ENCODE measurements around the gene KCTD2. TPM values are rescaled to one million over a fixed set of nuclear protein-coding genes. Genes with fewer than 3 reads are reported as not detected.

KCTD2 gene
- total RNA-seq, 3 donors from 2014 or later, result 19.1 to 30.0 (median 21.2) TPM

DNA sequence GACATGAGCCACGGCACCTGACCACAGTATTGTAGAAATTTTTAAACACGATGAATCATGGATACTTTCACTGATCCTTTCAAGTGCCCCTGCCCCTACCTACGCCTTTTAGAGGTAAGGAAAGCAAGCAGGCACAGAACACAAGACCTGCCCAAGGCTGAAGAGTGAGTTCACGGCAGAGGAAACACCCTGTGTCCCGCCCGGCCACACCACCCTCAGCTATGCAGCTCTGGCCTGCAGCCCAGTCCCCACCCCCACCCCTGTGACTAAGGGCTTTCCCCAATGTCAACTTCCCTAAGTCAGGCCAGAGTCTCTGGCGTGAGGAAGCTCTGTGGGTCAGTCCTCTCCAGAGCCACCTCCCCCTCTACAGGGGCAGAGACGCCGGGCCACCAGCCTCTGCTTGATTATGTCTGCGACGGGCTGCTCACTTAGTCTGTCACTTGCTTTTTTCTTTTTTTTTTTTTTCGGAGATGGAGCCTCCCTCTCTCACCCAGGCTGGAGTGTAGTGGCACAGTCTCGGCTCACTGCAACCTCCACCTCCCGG lies 49.1 kb downstream of the KCTD2 start:
- peaks cover 51% of the 10 kb centered on the region for H3K4me1 ChIP-seq (ENCODE audit: low read depth)
- peaks cover 3% of the 10 kb centered on the region for H3K36me3 ChIP-seq (ENCODE audit: low read depth)
- TF ChIP-seq CTCF (IDR thresholded peaks at IDR 0.05), result no peak
- no peaks in the 10 kb centered on the region for H3K9me3 ChIP-seq
- DNase-seq (peak; percentile 88 to 90 (median 89)), ATAC-seq (peak; percentile 85)
- intact Hi-C loops (cut with DNase I, micrococcal nuclease), result no loop called here
- H3K4me3 ChIP-seq, result no peak overlapping the region

DNA sequence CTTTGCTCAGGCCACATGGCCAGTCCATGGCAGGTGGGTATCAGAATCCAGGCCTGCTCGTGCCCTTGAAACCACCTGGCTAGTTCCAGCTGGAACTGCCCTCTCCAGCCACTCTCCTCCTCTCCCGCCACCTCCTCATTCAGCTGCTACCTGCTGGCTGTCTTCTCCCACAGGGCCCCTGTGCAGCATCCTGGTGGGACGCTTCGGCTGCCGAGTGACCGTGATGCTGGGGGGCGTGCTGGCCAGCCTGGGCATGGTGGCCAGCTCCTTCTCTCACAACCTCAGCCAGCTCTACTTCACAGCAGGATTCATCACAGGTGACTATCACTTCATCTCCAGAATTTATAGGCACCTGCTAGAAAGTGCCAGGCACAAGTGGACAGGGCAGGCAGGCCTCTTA lies 50.8 kb downstream of the KCTD2 start:
- ATAC-seq, result no peak
- H3K4me1 ChIP-seq (ENCODE audit: low read depth), result peaks cover 35% of the 10 kb centered on the region
- peaks cover 3% of the 10 kb centered on the region for H3K36me3 ChIP-seq (ENCODE audit: low read depth)
- TF ChIP-seq CTCF (IDR thresholded peaks at IDR 0.05), result no peak
- DNase-seq, result no peak
- intact Hi-C loops (cut with DNase I, micrococcal nuclease), result no loop called here
- no peak overlapping the region for H3K4me3 ChIP-seq
- no peaks in the 10 kb centered on the region for H3K9me3 ChIP-seq

- ATAC-seq, result no peak
- no peak overlapping the region for H3K4me3 ChIP-seq
These were observed 51.8 kb downstream of the KCTD2 start for GRCh38 chr17:75098861-75099260.

DNA sequence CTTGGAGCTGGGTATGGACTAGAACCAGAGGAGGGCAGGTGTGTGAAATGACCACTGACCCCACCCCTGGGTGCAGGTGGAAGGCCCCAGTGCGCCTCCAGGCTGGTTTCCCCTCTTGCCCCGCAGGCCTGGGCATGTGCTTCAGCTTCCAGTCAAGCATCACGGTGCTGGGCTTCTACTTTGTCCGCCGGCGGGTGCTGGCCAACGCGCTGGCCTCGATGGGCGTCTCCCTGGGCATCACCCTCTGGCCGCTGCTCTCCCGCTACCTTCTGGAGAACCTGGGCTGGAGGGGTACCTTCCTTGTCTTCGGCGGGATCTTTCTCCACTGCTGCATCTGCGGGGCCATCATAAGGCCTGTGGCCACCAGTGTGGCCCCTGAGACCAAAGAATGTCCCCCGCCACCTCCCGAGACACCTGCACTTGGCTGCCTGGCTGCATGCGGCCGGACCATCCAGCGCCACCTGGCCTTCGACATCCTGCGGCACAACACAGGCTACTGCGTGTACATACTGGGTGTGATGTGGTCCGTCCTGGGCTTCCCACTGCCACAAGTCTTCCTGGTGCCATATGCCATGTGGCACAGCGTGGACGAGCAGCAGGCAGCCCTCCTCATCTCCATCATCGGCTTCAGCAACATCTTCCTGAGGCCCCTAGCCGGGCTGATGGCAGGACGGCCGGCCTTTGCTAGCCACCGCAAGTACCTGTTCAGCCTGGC lies 53.0 kb downstream of the KCTD2 start:
- no peak for TF ChIP-seq CTCF (IDR thresholded peaks at IDR 0.05)
- Histone ChIP-seq H3K4me3 (no peak overlapping the region), H3K9me3 (no peaks in the 10 kb centered on the region), H3K4me1 (ENCODE audit: low read depth) (peaks cover 15% of the 10 kb centered on the region), H3K36me3 (ENCODE audit: low read depth) (peaks cover 3% of the 10 kb centered on the region)
- intact Hi-C loops (cut with DNase I, micrococcal nuclease), result no loop called here
- no peak for DNase-seq
- no peak for ATAC-seq

More at GRCh38 chr17:75098861-75099260, 51.8 kb downstream of the KCTD2 start:
- no peaks in the 10 kb centered on the region for H3K9me3 ChIP-seq
- DNase-seq, result no peak
- TF ChIP-seq CTCF (IDR thresholded peaks at IDR 0.05), result no peak
- peaks cover 27% of the 10 kb centered on the region for H3K4me1 ChIP-seq (ENCODE audit: low read depth)
- intact Hi-C loops (cut with DNase I, micrococcal nuclease), result no loop called here
- peaks cover 3% of the 10 kb centered on the region for H3K36me3 ChIP-seq (ENCODE audit: low read depth)

DNA sequence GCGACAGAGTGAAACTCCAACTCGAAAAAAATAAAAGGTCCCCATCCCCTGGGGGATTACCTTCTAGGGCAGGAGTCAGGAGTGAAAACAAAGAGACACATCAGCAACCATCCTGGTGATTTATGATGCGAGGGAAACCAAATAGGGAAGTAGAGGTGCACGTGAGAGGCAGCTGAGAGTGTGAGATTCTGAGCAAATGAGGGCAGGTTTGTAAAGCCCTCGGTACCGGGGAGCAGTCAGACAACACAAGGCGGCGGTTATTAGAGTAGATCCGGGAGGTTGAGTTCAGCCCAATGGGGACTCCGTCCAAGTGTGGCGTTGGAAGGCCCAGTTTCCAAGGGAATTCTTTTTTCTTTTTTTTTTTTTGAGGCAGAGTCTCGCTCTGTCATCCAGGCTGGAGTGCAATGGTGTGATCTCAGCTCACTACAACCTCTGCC lies 55.4 kb downstream of the KCTD2 start:
- no peak for TF ChIP-seq CTCF (IDR thresholded peaks at IDR 0.05)
- Histone ChIP-seq H3K4me3 (no peak overlapping the region), H3K36me3 (ENCODE audit: low read depth) (peaks cover 3% of the 10 kb centered on the region), H3K9me3 (no peaks in the 10 kb centered on the region), H3K4me1 (ENCODE audit: low read depth) (no peaks in the 10 kb centered on the region)
- ATAC-seq, result no peak
- intact Hi-C loops (cut with DNase I, micrococcal nuclease), result no loop called here
- DNase-seq, result peak in 1 of 3 donors; percentile 37
